RPMI8226 (cell line): ENCODE measurements around the gene DMRTC2.
"Not testable (repeated sequence)": the region's sequence is repeated elsewhere in the genome, so short reads cannot be mapped to it uniquely, and the experiment has no call there.

Source experiments
- DNase-seq: peaks from one replicate; pipeline ENCODE4 v3.0.0-alpha.2; 2015

The DMRTC2 gene

GRCh38 chr19:41872775-41873647 is 28.2 kb downstream of the DMRTC2 start:
- peak; percentile 54 for DNase-seq

GRCh38 chr19:41875973-41876372 is 31.1 kb downstream of the DMRTC2 start:
- not testable (repeated sequence) for DNase-seq

GRCh38 chr19:41876847-41877832 is 32.3 kb downstream of the DMRTC2 start, which contains the start of gene CD79A:
Gene CD79A (plus strand): TSS chr19:41877279. CDS start chr19:41877305, 26 bp downstream.
- DNase-seq, result no peak

- DNase-seq, result no peak
Observed at GRCh38 chr19:41877916-41878905, 33.4 kb downstream of the DMRTC2 start.

GRCh38 chr19:41879080-41879479 is 34.2 kb downstream of the DMRTC2 start:
- no peak for DNase-seq

GRCh38 chr19:41879670-41880328 is 35.0 kb downstream of the DMRTC2 start:
- DNase-seq, result no peak

- no peak for DNase-seq
Observed at GRCh38 chr19:41880329-41880708, 35.5 kb downstream of the DMRTC2 start.

- peak; percentile 43 for DNase-seq
Observed at GRCh38 chr19:41882568-41883462, 38.0 kb downstream of the DMRTC2 start, which contains the start of gene ARHGEF1. Gene ARHGEF1 (plus strand): TSS chr19:41883184. CDS start chr19:41888083, 4,899 bp downstream.

GRCh38 chr19:41883463-41883820 is 38.6 kb downstream of the DMRTC2 start:
- no peak for DNase-seq

GRCh38 chr19:41883821-41884733 is 39.2 kb downstream of the DMRTC2 start:
- peak; percentile 93 for DNase-seq

- no peak for DNase-seq
Observed at GRCh38 chr19:41886761-41887710, 42.2 kb downstream of the DMRTC2 start.

- no peak for DNase-seq
Observed at GRCh38 chr19:41887711-41888382, 43.0 kb downstream of the DMRTC2 start.

- no peak for DNase-seq
Observed at GRCh38 chr19:41888926-41889325, 44.1 kb downstream of the DMRTC2 start.

GRCh38 chr19:41889896-41890295 is 45.1 kb downstream of the DMRTC2 start:
- no peak for DNase-seq

GRCh38 chr19:41890936-41891335 is 46.1 kb downstream of the DMRTC2 start:
- no peak for DNase-seq

- DNase-seq, result no peak
Observed at GRCh38 chr19:41892173-41892902, 47.5 kb downstream of the DMRTC2 start.

- no peak for DNase-seq
Observed at GRCh38 chr19:41893899-41894298, 49.1 kb downstream of the DMRTC2 start.
